Activated CD4-positive, alpha-beta T cell treated with anti-CD3 and anti-CD28 coated beads, Interleukin-2, Interleukin-4, amounts not matched to agents 100 ng/mL and 50 ng/mL, durations not matched to agents 16 hours and 8 hours (primary cell): ENCODE data around the gene SLC39A11.
A peak's percentile ranks its signal among the peaks of the same experiment; 100 is the strongest.

Experiments used
- DNase-seq: peaks from one replicate; pipeline ENCODE4 v3.0.0-alpha.2; 2020; ENCODE audit warnings: low spot score

SLC39A11 gene

GRCh38 chr17:72870367-72870985 is 222.0 kb downstream of the SLC39A11 start:
- no peak for DNase-seq

DNA sequence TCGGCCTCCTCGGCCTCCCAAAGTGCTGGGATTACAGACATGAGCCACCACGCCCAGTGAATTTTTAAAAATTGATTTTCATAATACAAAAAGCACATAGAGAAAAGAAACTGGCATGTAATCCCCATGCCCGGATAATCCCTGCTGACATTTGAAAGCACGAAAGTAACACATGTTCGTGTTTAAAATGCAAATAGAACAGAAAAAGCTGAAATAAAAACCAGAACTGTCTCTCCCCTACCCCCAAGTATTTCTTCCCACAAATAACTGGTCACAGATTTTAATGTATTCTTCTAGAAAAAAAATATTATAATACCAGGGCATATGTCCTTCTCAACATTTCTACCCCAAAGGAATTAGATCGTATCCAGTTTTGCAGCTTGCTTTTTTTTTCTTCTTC is 222.9 kb downstream of the SLC39A11 start:
- DNase-seq = no peak

DNA sequence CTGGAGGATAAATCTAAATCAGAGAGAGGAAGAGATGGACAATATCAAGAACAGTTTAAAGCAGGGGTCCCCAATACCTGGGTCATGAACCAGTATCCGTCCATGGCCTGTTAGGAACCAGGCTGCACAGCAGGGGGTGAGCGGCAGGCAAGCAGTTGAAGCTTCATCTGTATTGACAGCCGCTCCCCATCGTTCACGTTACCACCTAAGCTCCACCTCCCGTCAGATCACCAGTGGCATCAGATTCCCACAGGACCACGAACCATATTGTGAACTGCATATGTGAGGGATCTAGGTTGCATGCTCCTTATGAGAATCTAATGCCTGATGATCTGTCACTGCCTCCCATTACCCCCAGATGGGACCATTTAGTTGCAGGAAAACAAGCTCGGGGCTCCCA is 226.5 kb downstream of the SLC39A11 start:
- DNase-seq = no peak

GRCh38 chr17:72863526-72864211 is 228.8 kb downstream of the SLC39A11 start:
- DNase-seq = peak; percentile 63

- DNase-seq = no peak
Observed at GRCh38 chr17:72862276-72862999, 230.1 kb downstream of the SLC39A11 start.

- no peak for DNase-seq
Observed at GRCh38 chr17:72861811-72862210, 230.7 kb downstream of the SLC39A11 start.

DNA sequence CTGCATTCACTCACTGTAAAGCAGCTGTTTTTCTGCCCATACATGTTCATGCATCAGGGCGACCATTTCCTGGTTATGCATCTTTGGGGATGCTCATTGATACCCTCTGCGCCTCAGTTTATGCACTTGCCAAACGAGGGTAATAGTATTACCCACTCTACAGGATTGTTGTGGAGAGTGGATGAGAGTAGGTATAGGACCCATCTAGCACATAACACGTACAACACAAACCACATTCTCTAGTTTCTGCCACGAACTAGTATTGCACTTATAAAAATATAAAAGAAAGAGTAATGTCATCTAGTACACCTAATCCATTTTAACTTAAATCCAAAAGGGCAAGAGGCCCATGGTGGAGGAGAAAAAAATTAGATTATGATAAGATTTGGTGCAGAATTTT is 231.7 kb downstream of the SLC39A11 start:
- no peak for DNase-seq

GRCh38 chr17:72858826-72859495 is 233.5 kb downstream of the SLC39A11 start:
- no peak for DNase-seq

DNA sequence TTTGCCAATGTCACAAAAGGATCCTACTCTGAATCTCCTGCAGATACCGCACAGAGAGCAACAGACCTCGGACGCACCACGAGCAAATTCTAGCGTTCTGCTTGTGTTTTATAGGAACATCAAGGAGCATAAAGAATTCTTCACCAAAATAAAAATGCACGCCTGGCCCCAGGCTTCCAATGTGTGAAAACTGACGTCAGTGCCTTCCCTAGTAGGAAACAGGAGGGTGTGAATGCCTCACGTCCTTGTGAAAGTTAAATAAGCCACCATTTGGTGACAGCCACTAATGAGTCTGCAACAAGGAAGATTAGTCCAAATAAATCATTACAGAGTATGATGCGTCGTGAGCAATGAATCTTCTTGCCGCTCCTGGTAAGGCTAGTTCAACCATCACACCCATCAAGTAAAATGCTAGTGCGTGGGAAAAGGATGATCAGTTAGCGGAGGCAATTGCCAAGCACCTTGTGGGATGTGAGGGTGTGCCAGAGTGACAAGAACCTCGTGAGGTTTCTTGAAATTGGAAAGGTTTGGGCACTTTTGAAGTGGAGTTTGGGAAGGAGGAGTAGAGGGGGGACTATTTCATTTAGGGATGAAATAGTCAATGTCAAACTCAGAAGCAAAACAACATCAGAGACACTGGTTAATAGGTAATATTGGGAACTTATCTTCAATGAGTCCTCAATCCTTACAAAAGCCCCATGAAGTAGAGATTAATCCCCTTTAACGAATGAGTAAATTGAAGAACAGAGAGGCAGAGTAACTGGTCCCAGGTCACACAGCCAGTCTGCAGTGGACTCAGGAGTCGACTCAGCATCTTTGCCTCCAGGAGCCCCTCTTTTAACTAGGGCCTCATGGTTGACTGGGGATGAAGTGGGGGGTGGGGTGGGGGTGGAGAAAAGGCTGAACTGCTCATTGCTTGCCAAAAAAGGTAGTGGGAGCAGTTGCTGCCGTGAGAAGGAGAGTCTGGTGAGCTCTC is 238.8 kb downstream of the SLC39A11 start:
- no peak for DNase-seq

DNA sequence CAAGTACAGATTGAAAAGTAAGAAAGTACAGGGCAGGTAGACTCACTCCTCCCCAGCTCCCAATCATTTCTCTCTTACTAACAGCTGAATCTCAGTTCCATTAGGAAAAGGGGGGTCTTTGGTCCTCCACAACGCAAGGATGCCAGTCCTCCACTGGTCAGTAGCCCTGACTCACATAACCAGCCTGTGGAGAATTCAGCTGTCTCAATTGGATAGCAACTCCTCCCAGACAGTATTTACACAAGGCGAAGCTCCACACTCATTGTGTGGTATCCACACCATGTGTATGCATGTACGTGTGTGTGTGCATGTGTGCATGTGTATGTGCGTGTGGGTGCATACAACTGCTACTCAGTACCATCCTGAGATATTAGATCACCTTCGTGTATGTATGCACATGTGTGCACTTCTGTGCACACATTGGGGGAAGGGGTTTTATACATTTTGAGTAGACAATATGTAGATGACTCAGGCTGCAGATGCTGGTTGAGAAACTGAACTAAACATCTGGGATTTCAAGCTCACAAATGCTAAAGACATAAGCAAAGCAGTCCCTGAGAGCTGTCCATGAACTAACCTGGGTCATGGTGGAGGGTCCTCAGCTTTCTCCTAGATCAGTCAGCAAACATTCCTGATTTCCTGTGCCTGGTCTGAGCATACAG is 240.1 kb downstream of the SLC39A11 start:
- DNase-seq = no peak

GRCh38 chr17:72850410-72851118 is 241.9 kb downstream of the SLC39A11 start:
- DNase-seq = no peak

DNA sequence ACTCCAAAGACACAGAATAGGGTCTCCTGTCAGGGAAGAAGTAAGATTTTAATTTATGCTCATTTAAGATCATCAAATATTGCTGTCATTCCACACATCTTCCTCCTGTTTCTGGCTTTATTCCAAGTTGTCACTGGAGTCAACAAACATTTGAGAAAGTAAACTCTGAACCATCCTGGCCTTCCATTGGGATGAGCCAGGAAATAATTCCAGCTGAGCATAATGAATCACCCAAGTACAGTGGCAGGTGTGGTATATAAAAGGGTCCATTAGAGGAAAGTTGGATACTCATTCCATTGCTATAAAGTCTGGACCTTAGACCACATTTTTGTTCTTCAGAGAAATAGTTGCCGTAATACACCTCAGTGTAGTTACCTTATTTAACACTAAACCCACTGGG is 246.1 kb downstream of the SLC39A11 start:
- no peak for DNase-seq

DNA sequence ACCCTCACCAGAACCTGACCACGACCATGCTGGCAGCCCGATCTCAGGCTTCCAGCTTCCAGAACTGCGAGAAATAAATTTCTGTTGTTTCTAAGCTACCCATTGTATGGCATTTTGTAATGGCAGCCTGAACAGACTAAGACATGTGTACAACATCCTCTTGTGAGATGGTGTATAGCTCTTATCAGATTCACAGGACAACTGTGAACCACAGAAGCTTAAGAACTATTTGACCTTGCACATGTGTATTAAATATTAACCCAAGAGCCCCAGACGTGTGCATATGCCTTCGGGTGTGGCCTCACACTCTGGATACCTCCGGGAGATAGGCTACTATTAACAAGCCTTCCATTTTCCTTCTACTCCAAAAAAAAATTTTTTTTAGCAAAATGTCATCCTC is 248.9 kb downstream of the SLC39A11 start:
- no peak for DNase-seq

DNA sequence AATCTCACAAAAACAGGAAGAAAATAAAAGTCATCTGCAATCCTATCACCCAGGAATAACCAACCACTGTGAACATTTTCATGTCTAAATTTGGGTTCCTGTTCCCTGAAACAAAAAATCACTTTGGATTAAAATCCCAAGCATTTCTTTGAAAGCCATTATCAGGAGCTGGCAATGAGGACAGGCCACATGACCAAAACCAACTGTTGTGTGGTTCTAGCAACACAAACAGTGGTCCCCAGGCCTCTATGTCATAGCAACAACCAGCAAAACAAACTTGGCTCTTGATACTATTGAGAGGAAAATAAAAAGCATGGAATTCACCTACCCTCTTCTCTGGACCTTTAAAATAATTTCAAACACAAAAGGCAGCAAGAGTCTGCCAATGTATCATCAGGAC is 252.5 kb downstream of the SLC39A11 start:
- no peak for DNase-seq

DNA sequence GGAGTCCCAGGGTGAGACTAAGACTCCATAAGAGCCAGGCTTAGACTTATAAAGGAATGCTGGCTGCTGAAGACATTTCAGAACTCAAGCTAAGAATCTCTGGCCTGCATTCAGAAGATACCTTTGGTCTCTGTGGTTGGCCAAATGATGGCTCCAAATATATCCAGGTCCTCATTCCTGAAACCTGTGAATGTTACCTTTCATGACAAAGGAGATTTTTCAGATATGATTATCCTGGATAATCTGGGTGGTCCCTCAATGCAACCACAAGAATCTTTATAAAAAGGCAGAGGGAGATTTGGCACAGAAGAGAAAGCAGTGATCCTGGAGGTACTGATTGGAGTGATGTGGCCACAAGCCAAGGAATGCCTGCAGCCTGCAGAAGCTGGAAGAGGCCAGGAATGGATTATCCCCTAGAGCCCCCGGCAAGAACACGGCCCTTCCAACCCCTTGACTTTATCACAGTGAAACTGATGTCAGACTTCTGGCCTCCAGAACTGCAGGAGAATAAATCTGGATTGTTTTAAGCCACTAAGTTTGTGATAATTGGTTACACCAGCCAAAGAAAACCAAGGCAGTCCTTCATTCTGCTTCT is 253.3 kb downstream of the SLC39A11 start:
- DNase-seq = no peak

DNA sequence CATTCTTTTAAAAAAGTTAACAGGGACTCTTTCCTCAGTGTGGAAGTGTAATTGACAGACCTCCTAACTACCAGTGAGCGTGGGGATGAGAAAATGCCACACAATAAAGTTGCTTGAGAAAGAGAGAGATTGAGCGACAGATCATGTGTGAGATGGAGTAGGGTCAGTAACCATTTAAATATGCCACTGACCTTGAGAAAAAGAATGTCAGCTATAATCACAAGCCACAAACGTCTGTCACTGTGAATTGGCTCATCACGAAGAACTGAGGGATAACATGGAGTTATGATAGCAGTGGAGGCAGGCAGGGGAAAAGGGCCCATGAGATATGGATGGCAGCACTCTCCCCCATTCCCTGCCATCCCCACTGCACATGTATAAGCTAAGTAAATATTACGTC is 253.9 kb downstream of the SLC39A11 start:
- DNase-seq = no peak

GRCh38 chr17:72838068-72838467 is 254.4 kb downstream of the SLC39A11 start:
- no peak for DNase-seq

DNA sequence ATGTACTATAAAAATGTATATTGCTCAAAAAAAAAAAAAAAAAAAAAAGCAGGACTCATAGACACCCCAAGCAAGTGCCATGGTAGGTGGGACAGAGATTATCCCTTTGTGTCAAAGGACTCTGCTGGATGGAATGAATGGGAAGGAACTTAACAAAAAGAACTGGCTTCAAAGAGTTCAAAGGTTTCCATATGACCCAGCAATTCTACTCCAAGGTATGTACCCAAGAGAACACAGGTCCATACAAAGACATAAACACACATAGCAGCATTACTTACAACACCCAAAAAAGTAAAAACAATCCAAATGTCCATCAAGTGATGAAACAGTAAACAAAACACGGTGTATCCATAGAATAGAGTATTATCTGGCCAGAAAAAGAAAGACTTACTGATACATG is 255.2 kb downstream of the SLC39A11 start:
- DNase-seq = no peak

GRCh38 chr17:72833128-72833765 is 259.2 kb downstream of the SLC39A11 start:
- DNase-seq = no peak
